ENCODE results near the gene MAP3K10. TPM values are rescaled to one million over a fixed set of nuclear protein-coding genes. Genes with fewer than 3 reads are reported as not detected.

MAP3K10 gene
- total RNA-seq, 4 donors from 2014 or later = 10.8 to 19.5 (median 11.9) TPM

- no peak for DNase-seq
- Histone ChIP-seq H3K9me3 (no peaks in the 10 kb centered on the region), H3K4me3 (no peak overlapping the region), H3K27ac (no peak overlapping the region), H3K36me3 (peaks cover 0 to 59% (median 19%) of the 10 kb centered on the region in 4 donors), H3K4me1 (no peaks in the 10 kb centered on the region), H3K27me3 (no peaks in the 10 kb centered on the region)
- intact Hi-C loops (cut with DNase I; ENCODE audit: low total_unique reads) = no loop called here
- TF ChIP-seq POLR2AphosphoS5 (IDR thresholded peaks at IDR 0.05) = no peak
- no peak for TF ChIP-seq POLR2A (IDR thresholded peaks at IDR 0.05)
- no peak for TF ChIP-seq EP300 (IDR thresholded peaks at IDR 0.05; ENCODE audit: low read depth)
- no peak for TF ChIP-seq CTCF (IDR thresholded peaks at IDR 0.05)
- in situ Hi-C loops (cut with MboI; ENCODE audit: low pct_ligation_motif_present in 1 of 4, low pct_unique_long_range_greater_than_20kb in 1 of 4, low sequenced_read_pairs in 3 of 4) = no loop called here
- 88% methylated on average over 9 of the region's 9 CpGs; no CpG with 5 or more reads in 1 of the 2 donors for WGBS, 2 donors (ENCODE audit: low coverage in 1 of 2)
These were observed 47.5 kb downstream of the MAP3K10 start for GRCh38 chr19:40238775-40239174.

- Histone ChIP-seq H3K27ac (no peak overlapping the region), H3K27me3 (no peaks in the 10 kb centered on the region), H3K4me1 (no peaks in the 10 kb centered on the region), H3K9me3 (no peaks in the 10 kb centered on the region), H3K4me3 (no peak overlapping the region), H3K36me3 (peaks cover 0 to 59% (median 19%) of the 10 kb centered on the region in 4 donors)
- WGBS, 2 donors (ENCODE audit: low coverage in 1 of 2) = 89 to 92% methylated on average over 8 of the region's 12 CpGs
- DNase-seq = no peak
- in situ Hi-C loops (cut with MboI; ENCODE audit: low pct_ligation_motif_present in 1 of 4, low pct_unique_long_range_greater_than_20kb in 1 of 4, low sequenced_read_pairs in 3 of 4) (no loop called here), intact Hi-C loops (cut with DNase I; ENCODE audit: low total_unique reads) (no loop called here)
- TF ChIP-seq POLR2AphosphoS5 (IDR thresholded peaks at IDR 0.05) (no peak), CTCF (IDR thresholded peaks at IDR 0.05) (no peak), EP300 (IDR thresholded peaks at IDR 0.05; ENCODE audit: low read depth) (no peak), POLR2A (IDR thresholded peaks at IDR 0.05) (no peak)
These were observed 48.4 kb downstream of the MAP3K10 start for GRCh38 chr19:40239415-40240226.

- TF ChIP-seq CTCF (IDR thresholded peaks at IDR 0.05) (no peak), POLR2AphosphoS5 (IDR thresholded peaks at IDR 0.05) (no peak), POLR2A (IDR thresholded peaks at IDR 0.05) (no peak), EP300 (IDR thresholded peaks at IDR 0.05; ENCODE audit: low read depth) (no peak)
- in situ Hi-C loops (cut with MboI; ENCODE audit: low pct_ligation_motif_present in 1 of 4, low pct_unique_long_range_greater_than_20kb in 1 of 4, low sequenced_read_pairs in 3 of 4) (no loop called here), intact Hi-C loops (cut with DNase I; ENCODE audit: low total_unique reads) (no loop called here)
- 92 to 95% methylated on average over 2 to 6 of the region's 6 CpGs for WGBS, 2 donors (ENCODE audit: low coverage in 1 of 2)
- Histone ChIP-seq H3K9me3 (no peaks in the 10 kb centered on the region), H3K4me3 (no peak overlapping the region), H3K4me1 (peaks cover 0 to under 1% (median 0%) of the 10 kb centered on the region in 4 donors), H3K27me3 (no peaks in the 10 kb centered on the region), H3K36me3 (peaks cover 0 to 52% (median 19%) of the 10 kb centered on the region in 4 donors), H3K27ac (no peak overlapping the region)
- no peak for DNase-seq
These were observed 49.1 kb downstream of the MAP3K10 start for GRCh38 chr19:40240332-40240731.

DNA sequence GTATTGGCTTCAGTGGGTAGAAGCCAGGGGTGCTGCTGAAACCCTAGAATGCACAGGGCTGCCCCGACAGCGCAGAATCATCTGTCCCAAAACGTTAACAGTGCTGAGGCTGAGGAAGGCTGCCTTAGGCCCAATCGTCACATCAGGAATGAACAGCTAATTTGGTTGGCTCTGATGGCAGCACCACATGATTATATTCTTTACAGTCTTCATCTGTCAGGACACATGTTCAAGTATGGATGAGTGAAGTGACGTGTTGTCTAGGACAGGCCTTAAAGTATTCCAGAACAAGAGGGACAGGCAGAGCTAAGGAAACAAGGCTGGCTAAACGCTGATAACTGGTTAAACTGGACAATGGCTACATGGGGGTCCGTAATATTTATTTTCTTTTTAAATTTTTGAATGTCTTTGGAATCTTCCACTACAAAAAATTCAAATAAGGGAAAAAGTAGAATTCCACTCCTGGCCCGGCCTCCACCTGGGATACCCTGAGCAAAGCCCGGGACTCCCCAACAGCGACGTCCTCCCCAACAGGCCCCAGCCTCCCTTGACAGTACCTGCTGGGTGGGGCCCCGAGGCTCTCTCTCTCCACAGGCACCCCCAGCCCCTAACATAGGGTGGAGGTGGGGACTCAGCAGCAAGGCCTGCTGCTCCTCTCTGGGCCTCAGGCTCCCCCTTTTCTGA lies 50.0 kb downstream of the MAP3K10 start:
- 95% methylated on average over 7 to 12 of the region's 12 CpGs for WGBS, 2 donors (ENCODE audit: low coverage in 1 of 2)
- no peak for DNase-seq
- peak overlapping the region in 1 of 4 donors; percentile 25 for H3K27ac ChIP-seq
- H3K36me3 ChIP-seq = peaks cover 0 to 42% (median 15%) of the 10 kb centered on the region in 4 donors
- intact Hi-C loops (cut with DNase I; ENCODE audit: low total_unique reads) = no loop called here
- H3K4me3 ChIP-seq = no peak overlapping the region
- no peaks in the 10 kb centered on the region for H3K27me3 ChIP-seq
- TF ChIP-seq EP300 (IDR thresholded peaks at IDR 0.05; ENCODE audit: low read depth) (no peak), POLR2A (IDR thresholded peaks at IDR 0.05) (no peak), CTCF (IDR thresholded peaks at IDR 0.05) (no peak), POLR2AphosphoS5 (IDR thresholded peaks at IDR 0.05) (no peak)
- in situ Hi-C loops (cut with MboI; ENCODE audit: low pct_ligation_motif_present in 1 of 4, low pct_unique_long_range_greater_than_20kb in 1 of 4, low sequenced_read_pairs in 3 of 4) = no loop called here
- H3K4me1 ChIP-seq = peaks cover 0 to 4% (median 2%) of the 10 kb centered on the region in 4 donors
- no peaks in the 10 kb centered on the region for H3K9me3 ChIP-seq
